ENCODE measurements around the gene LCT.
A peak's percentile ranks its signal among the peaks of the same experiment; 100 is the strongest.
"Not testable (repeated sequence)": the region's sequence is repeated elsewhere in the genome, so short reads cannot be mapped to it uniquely, and the experiment has no call there.

Gene LCT

GRCh38 chr2:135836596-135837270 is at the start of gene LCT:
Gene LCT (minus strand): TSS chr2:135837184. CDS start chr2:135837169, 15 bp downstream.
- DNase-seq: no peak

GRCh38 chr2:135885709-135886108 is 48.7 kb upstream of the LCT start:
- DNase-seq: no peak

- DNase-seq: no peak
Measured at GRCh38 chr2:135882415-135882814, 45.4 kb upstream of the LCT start.

GRCh38 chr2:135876770-135877169 is 39.8 kb upstream of the LCT start:
- DNase-seq: not testable (repeated sequence)

- DNase-seq: peak; percentile 99
Measured at GRCh38 chr2:135876066-135876711, 39.2 kb upstream of the LCT start, which contains the start of gene MCM6. Gene MCM6 (minus strand): TSS chr2:135876443. CDS start chr2:135876365, 78 bp downstream.

- peak; percentile 62 for DNase-seq
Measured at GRCh38 chr2:135875491-135876065, 38.6 kb upstream of the LCT start.

GRCh38 chr2:135874777-135875365 is 37.9 kb upstream of the LCT start:
- DNase-seq: no peak

GRCh38 chr2:135870571-135870970 is 33.6 kb upstream of the LCT start:
- no peak for DNase-seq

GRCh38 chr2:135863233-135863632 is 26.2 kb upstream of the LCT start:
- DNase-seq: no peak

- DNase-seq: no peak
Measured at GRCh38 chr2:135862718-135863117, 25.7 kb upstream of the LCT start.

- no peak for DNase-seq
Measured at GRCh38 chr2:135853401-135853800, 16.4 kb upstream of the LCT start.

GRCh38 chr2:135851858-135852257 is 14.9 kb upstream of the LCT start:
- no peak for DNase-seq

GRCh38 chr2:135850892-135851668 is 14.1 kb upstream of the LCT start:
- no peak for DNase-seq

GRCh38 chr2:135849087-135849486 is 12.1 kb upstream of the LCT start:
- no peak for DNase-seq

- DNase-seq: no peak
Measured at GRCh38 chr2:135845997-135846396, 9.0 kb upstream of the LCT start.

- no peak for DNase-seq
Measured at GRCh38 chr2:135845257-135845656, 8.3 kb upstream of the LCT start.

- no peak for DNase-seq
Measured at GRCh38 chr2:135844301-135844895, 7.4 kb upstream of the LCT start.

GRCh38 chr2:135843671-135844070 is 6.7 kb upstream of the LCT start:
- no peak for DNase-seq

GRCh38 chr2:135840601-135841000 is 3.6 kb upstream of the LCT start:
- DNase-seq: peak; percentile 69

- no peak for DNase-seq
Measured at GRCh38 chr2:135839713-135840112, 2.7 kb upstream of the LCT start.

- no peak for DNase-seq
Measured at GRCh38 chr2:135838502-135838901, 1.5 kb upstream of the LCT start.

- no peak for DNase-seq
Measured at GRCh38 chr2:135832891-135833290, 4.1 kb downstream of the LCT start.
